ENCODE data around the gene ZNF286A.
"Not testable (repeated sequence)": the region's sequence is repeated elsewhere in the genome, so short reads cannot be mapped to it uniquely, and the experiment has no call there.

The ZNF286A gene

DNA sequence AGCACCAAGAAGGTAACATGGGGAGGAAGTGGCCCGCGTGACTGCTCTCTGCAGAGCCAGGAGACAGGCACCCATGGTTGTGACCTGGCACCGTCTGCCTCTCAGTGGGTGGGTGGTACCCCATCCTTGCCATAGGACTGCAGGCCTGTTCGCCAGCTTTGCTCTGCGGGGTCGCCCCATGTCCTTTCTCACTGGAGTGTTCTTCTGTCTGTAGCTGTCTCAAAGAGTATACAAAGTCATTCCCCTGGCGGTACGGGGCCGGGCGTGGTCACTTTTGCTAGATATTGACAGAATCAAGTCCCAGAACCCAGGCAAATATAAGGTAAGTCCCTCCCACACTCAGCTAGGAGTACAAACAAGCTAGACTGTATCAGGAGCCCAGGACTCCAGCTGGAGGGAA, 38.5 kb downstream of the ZNF286A start:
- DNase-seq = no peak
- TF ChIP-seq GATA1 (IDR thresholded peaks at IDR 0.05; ENCODE audit: low read depth, low read length) (no peak), POLR2A (IDR thresholded peaks at IDR 0.05; ENCODE audit: low read length) (no peak)

- not testable (repeated sequence) for DNase-seq
These were observed 39.7 kb downstream of the ZNF286A start for GRCh38 chr17:15739259-15739658.

- DNase-seq = not testable (repeated sequence)
These were observed 40.5 kb downstream of the ZNF286A start for GRCh38 chr17:15740041-15740440.

DNA sequence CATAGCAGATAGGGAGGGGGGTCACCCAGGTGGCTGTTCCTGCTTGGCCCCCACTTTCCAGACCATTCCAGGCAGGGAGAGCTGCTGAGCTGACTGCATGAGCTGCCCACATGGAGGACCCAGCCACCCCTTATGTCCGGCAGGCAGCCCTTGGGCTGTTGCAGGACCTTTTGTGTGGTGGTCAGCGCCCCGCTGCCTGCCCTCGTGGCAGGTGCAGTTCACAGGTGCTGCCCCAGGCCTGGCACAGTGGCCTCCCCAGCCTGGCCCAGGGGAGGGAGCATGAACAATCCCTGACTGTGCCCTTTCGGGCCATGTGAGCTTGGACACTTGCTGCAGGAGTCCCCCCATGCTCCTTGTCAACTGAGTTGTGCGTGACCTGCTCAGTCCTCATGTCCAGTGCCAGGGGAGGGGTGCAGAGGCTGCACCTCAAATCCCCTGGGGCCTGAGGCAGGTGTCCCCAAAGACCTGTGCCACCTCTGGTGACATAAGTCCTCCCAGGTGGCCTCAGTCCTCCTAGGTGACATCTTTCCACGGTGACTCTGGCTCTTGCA, 41.1 kb downstream of the ZNF286A start:
- TF ChIP-seq GATA1 (IDR thresholded peaks at IDR 0.05; ENCODE audit: low read depth, low read length) (no peak), POLR2A (IDR thresholded peaks at IDR 0.05; ENCODE audit: low read length) (no peak)
- no peak for DNase-seq

GRCh38 chr17:15741624-15742023, 42.1 kb downstream of the ZNF286A start:
- no peak for TF ChIP-seq GATA1 (IDR thresholded peaks at IDR 0.05; ENCODE audit: low read depth, low read length)
- no peak for TF ChIP-seq POLR2A (IDR thresholded peaks at IDR 0.05; ENCODE audit: low read length)
- DNase-seq = no peak

- no peak for DNase-seq
- TF ChIP-seq POLR2A (IDR thresholded peaks at IDR 0.05; ENCODE audit: low read length) (no peak), GATA1 (IDR thresholded peaks at IDR 0.05; ENCODE audit: low read depth, low read length) (no peak)
These were observed 42.7 kb downstream of the ZNF286A start for GRCh38 chr17:15742051-15742795.

DNA sequence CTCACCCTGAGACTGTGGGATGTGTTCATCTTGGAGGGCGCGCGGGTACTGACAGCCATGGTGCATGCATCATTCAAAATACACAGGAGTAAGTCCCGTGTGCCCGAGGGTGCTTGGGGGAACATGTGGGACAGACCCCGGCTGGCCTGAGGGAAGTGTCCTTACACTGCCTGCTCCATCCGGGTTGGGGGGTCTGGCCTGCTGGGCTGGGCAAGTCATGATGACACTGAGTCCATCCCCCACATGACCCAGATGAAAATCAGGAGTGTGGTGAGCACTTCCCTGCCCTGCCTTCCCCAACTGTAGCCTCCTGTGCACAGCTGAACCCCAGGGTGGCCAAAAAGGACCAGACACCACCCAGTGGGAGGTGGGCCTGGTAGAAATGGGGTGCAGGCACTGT, 43.4 kb downstream of the ZNF286A start:
- TF ChIP-seq GATA1 (IDR thresholded peaks at IDR 0.05; ENCODE audit: low read depth, low read length) = no peak
- TF ChIP-seq POLR2A (IDR thresholded peaks at IDR 0.05; ENCODE audit: low read length) = no peak
- DNase-seq = no peak

DNA sequence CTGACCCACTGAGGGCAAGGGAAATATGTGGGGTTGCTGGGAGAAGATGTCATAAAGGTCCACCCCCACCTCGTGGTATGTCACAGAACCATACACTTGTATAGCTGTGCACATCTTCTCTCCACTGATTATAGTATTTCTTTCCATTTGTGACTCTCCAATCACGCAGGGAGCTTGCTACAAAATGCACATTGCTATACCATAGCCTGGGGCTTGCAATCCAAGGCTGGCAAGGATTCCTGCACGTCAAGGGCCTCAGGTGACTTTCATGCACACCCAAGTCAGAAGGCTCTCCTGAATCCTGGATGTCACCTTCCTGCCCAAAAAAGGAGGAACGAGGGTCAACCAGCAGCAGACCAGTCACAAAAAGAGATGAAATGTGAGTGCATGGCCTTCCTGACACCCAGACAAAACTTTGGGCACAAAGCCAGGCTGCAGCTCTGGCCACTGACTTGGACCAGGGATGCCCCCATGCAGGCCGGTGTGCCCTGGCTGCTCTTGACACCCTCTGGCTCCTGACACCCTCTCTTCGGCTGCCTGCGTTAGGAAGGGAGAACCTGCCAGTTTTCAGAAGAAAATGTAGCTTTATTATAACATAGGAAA, 44.6 kb downstream of the ZNF286A start:
- TF ChIP-seq GATA1 (IDR thresholded peaks at IDR 0.05; ENCODE audit: low read depth, low read length) (no peak), POLR2A (IDR thresholded peaks at IDR 0.05; ENCODE audit: low read length) (no peak)
- no peak for DNase-seq

- DNase-seq = no peak
These were observed 45.3 kb downstream of the ZNF286A start for GRCh38 chr17:15744885-15745284.

DNA sequence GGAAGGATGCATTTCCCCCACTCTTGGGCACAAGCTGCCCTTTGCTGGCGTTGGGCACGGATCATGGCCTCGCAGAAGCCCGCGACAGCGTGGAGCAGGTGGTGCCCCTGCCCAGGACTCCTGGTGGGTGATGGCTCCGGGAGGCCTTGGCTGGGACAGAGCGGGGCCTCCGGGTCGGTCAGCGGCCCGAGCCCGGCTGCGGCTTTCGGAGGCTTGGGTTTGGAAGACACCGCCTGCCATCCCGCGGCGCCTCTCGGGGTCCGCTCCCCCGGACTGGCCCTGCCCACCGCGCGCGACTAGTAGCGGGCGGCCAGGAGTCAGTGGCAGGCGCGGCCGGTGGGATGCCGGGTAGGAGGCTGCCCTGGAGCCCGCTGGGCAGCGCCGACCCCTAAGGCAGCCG, 49.9 kb downstream of the ZNF286A start:
- not testable (repeated sequence) for DNase-seq

More at GRCh38 chr17:15744885-15745284, 45.3 kb downstream of the ZNF286A start:
- TF ChIP-seq POLR2A (IDR thresholded peaks at IDR 0.05; ENCODE audit: low read length) (no peak), GATA1 (IDR thresholded peaks at IDR 0.05; ENCODE audit: low read depth, low read length) (no peak)

GRCh38 chr17:15768865-15769533, 69.4 kb downstream of the ZNF286A start:
- not testable (repeated sequence) for DNase-seq

Measured in erythroblast (primary cell).